Sigmoid colon (tissue), 7 donors: ENCODE measurements around the gene HLA-B. TPM values are rescaled to one million over a fixed set of nuclear protein-coding genes. Genes with fewer than 3 reads are reported as not detected.

Source experiments
- DNase-seq: peaks from one replicate; pipeline ENCODE4 v3.0.0-alpha.2; 2019
- H3K27ac ChIP-seq, 4 donors: fragments of 200-600 bp; sonication (generic); one replicate each; pipeline ENCODE4 v1.5.1; 2016 to 2019; ENCODE audit warnings: mild to moderate bottlenecking in 1 of 4
- H3K27me3 ChIP-seq, 3 donors: fragments of 200-600 bp; sonication (generic); one replicate each; pipeline ENCODE4 v1.5.1; 2019; ENCODE audit warnings: mild to moderate bottlenecking in 1 of 3
- H3K36me3 ChIP-seq, 4 donors: fragments of 200-600 bp; sonication (generic); one replicate each; pipeline ENCODE4 v1.5.1; 2016 to 2019
- H3K4me1 ChIP-seq, 4 donors: fragments of 200-600 bp; sonication (generic); one replicate each; pipeline ENCODE4 v1.5.1; 2017 to 2019
- H3K4me3 ChIP-seq, 4 donors: fragments of 200-600 bp; sonication (generic); one replicate each; pipeline ENCODE4 v1.5.1; 2017 to 2019; ENCODE audit warnings: mild to moderate bottlenecking in 2 of 4, moderate library complexity in 1 of 4
- H3K9me3 ChIP-seq, 4 donors: fragments of 200-600 bp in 3 of 4; sonication (generic) in 3 of 4; one replicate each; pipeline versions ENCODE4 v1.5.1 to v1.6.1; 2013 to 2019
- CTCF ChIP-seq, 4 experiments: fragments of 450-650 bp in 3 of 4; fragments of 200-600 bp in 1 of 4; IDR thresholded peaks; one replicate each; pipeline ENCODE4 v1.5.1; 2016 to 2019; ENCODE audit warnings: antibody characterized with exemption in 4 of 4, mild to moderate bottlenecking in 3 of 4, moderate library complexity in 2 of 4
- EP300 ChIP-seq, 4 donors: sonication (generic); formaldehyde crosslinking; IDR thresholded peaks; one replicate each; pipeline ENCODE4 v1.6.1; 2017; ENCODE audit warnings: antibody characterized with exemption in 4 of 4
- POLR2A ChIP-seq, 2 donors: fragments of 450-650 bp; IDR thresholded peaks; one replicate each; pipeline ENCODE4 v1.6.1; 2016; ENCODE audit warnings: antibody characterized with exemption in 2 of 2, mild to moderate bottlenecking in 2 of 2, moderate library complexity in 2 of 2
- POLR2AphosphoS5 ChIP-seq, 4 donors: sonication (generic); formaldehyde crosslinking; IDR thresholded peaks; one replicate each; pipeline ENCODE4 v1.6.1; 2017; ENCODE audit warnings: antibody characterized with exemption in 4 of 4
- WGBS, 2 donors: extraction: QIAGEN DNeasy Blood & Tissue Kit; methylation state at CpG; one replicate each; pipeline ENCODE4 v1.1.7; 2013; 5-methylcytosine and 5-hydroxymethylcytosine counted together
- intact Hi-C: fragments of 100-400 bp; cut with DNase I; formaldehyde crosslinking; loops from one replicate; pipeline ENCODE4 v1.15.1; 2023
- polyA plus RNA-seq, 3 donors: library from polyadenylated mRNA; stranded (reverse); fragments of 200-250 nt; gene quantifications; one replicate each; pipeline ENCODE4 v1.2.3, GENCODE V29; 2013
- total RNA-seq, 4 donors: library from RNA; depleted of rRNA; stranded (reverse); fragments of >200 nt; gene quantifications; one replicate each; pipeline ENCODE4 v1.1.0, GENCODE V29; 2016
- donor health status: healthy with polysubstance abuse.
- donor health status: Bipolar disorder and iron deficiency.
- donor health status: healthy.

HLA-B gene
- total and polyA plus RNA-seq, 7 donors = 279 to 3,047 (median 377) TPM

DNA sequence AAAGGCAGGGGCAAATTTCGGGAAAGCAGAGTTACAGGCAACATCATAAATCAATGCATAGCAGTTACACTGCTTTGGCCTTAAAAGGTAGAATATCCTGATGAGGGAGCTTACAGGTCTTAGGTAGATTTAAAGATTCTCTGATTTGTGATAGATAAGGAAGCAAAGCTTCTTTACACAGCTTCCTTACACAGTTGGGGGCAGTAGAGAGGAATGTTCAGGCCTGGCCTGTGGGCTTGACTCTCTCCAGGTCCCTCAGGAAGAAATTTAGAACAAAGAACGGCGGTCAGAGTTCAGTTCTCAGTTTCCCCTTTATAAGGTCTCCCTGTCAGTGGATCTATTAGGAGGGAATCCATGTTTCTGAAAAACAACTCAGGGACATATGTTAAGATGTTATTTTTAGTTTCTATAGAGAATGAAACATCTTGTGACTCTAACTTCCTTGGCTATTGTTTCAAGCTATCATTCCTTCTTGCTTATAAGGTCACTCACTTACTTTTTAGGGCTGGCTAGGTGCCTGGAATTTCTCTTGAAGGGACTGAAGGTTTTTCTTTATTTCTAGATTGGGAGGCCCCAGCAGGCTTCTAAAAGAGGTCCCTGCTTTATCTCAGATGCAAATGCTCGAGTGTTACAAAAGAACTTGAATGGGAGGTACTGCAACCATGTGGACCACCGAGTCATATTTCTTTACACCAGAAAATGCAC is 11.8 kb downstream of the HLA-B start:
- 67 to 68% methylated on average over 5 of the region's 5 CpGs for WGBS, 2 donors
- H3K9me3 ChIP-seq = no peaks in the 10 kb centered on the region
- no peaks in the 10 kb centered on the region for H3K27me3 ChIP-seq
- no peak overlapping the region for H3K4me3 ChIP-seq
- intact Hi-C loops = no loop called here
- no peaks in the 10 kb centered on the region for H3K36me3 ChIP-seq
- TF ChIP-seq POLR2A (IDR thresholded peaks at IDR 0.05) = no peak
- TF ChIP-seq POLR2AphosphoS5 (IDR thresholded peaks at IDR 0.05) = no peak
- TF ChIP-seq EP300 (IDR thresholded peaks at IDR 0.05) = no peak
- no peak for TF ChIP-seq CTCF (IDR thresholded peaks at IDR 0.05)
- no peak for DNase-seq
- no peaks in the 10 kb centered on the region for H3K4me1 ChIP-seq
- no peak overlapping the region for H3K27ac ChIP-seq

GRCh38 chr6:31340228-31340627 is 16.8 kb downstream of the HLA-B start:
- intact Hi-C loops = no loop called here
- Histone ChIP-seq H3K4me3 (no peak overlapping the region), H3K36me3 (no peaks in the 10 kb centered on the region), H3K27ac (no peak overlapping the region), H3K9me3 (peaks cover 0 to 14% (median under 1%) of the 10 kb centered on the region in 4 donors), H3K4me1 (no peaks in the 10 kb centered on the region), H3K27me3 (no peaks in the 10 kb centered on the region)
- TF ChIP-seq POLR2A (IDR thresholded peaks at IDR 0.05) (no peak), EP300 (IDR thresholded peaks at IDR 0.05) (no peak), POLR2AphosphoS5 (IDR thresholded peaks at IDR 0.05) (no peak), CTCF (IDR thresholded peaks at IDR 0.05) (no peak)
- no peak for DNase-seq

DNA sequence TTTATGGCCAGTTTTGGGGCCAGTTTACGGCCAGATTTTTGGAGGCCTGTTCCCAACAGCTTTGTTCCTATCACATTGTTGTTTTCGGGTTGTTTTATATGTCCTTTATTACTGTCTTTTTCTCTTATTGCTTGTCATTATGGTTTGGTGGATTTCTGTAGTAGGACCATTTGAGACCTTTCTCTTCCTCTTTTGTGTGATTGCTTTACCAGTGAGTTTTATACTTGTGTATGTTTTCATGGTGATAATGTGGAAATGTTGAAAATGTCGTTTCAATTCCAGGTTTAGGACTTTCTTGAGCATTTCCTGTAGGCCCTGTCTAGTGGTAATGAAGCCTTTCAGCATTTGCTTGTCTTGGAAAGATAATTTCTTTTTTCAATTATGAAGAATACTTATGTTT is 17.8 kb downstream of the HLA-B start:
- WGBS, 2 donors = 32 to 48% methylated on average over 3 of the region's 3 CpGs
- Histone ChIP-seq H3K4me3 (no peak overlapping the region), H3K36me3 (no peaks in the 10 kb centered on the region), H3K27ac (no peak overlapping the region), H3K4me1 (no peaks in the 10 kb centered on the region), H3K27me3 (no peaks in the 10 kb centered on the region), H3K9me3 (peaks cover 0 to 14% (median under 1%) of the 10 kb centered on the region in 4 donors)
- DNase-seq = no peak
- intact Hi-C loops = no loop called here
- TF ChIP-seq POLR2AphosphoS5 (IDR thresholded peaks at IDR 0.05) (no peak), CTCF (IDR thresholded peaks at IDR 0.05) (no peak), EP300 (IDR thresholded peaks at IDR 0.05) (no peak), POLR2A (IDR thresholded peaks at IDR 0.05) (no peak)

GRCh38 chr6:31336896-31337496 is 20.0 kb downstream of the HLA-B start:
- no peaks in the 10 kb centered on the region for H3K27me3 ChIP-seq
- DNase-seq = no peak
- intact Hi-C loops = no loop called here
- TF ChIP-seq POLR2A (IDR thresholded peaks at IDR 0.05) (no peak), EP300 (IDR thresholded peaks at IDR 0.05) (no peak), POLR2AphosphoS5 (IDR thresholded peaks at IDR 0.05) (no peak), CTCF (IDR thresholded peaks at IDR 0.05) (no peak)
- 60 to 69% methylated on average over 3 of the region's 3 CpGs for WGBS, 2 donors
- peaks cover 0 to 14% (median under 1%) of the 10 kb centered on the region in 4 donors for H3K9me3 ChIP-seq
- no peaks in the 10 kb centered on the region for H3K4me1 ChIP-seq
- H3K27ac ChIP-seq = no peak overlapping the region
- H3K4me3 ChIP-seq = no peak overlapping the region
- H3K36me3 ChIP-seq = no peaks in the 10 kb centered on the region
